ENCODE data around the gene EPS15.
A peak's percentile ranks its signal among the peaks of the same experiment; 100 is the strongest.

EPS15 gene

GRCh38 chr1:51372561-51372960 is 146.5 kb downstream of the EPS15 start:
- DNase-seq: no peak

- no peak for DNase-seq
Observed at GRCh38 chr1:51369171-51369570, 149.9 kb downstream of the EPS15 start.

GRCh38 chr1:51365774-51366173 is 153.3 kb downstream of the EPS15 start:
- DNase-seq: no peak

GRCh38 chr1:51359879-51360278 is 159.2 kb downstream of the EPS15 start:
- DNase-seq: no peak

- DNase-seq: no peak
Observed at GRCh38 chr1:51355382-51355781, 163.7 kb downstream of the EPS15 start.

- DNase-seq: no peak
Observed at GRCh38 chr1:51354416-51354815, 164.7 kb downstream of the EPS15 start.

GRCh38 chr1:51351907-51352306 is 167.2 kb downstream of the EPS15 start:
- no peak for DNase-seq

- DNase-seq: no peak
Observed at GRCh38 chr1:51349862-51350261, 169.2 kb downstream of the EPS15 start.

- DNase-seq: no peak
Observed at GRCh38 chr1:51348147-51348527, 170.9 kb downstream of the EPS15 start.

GRCh38 chr1:51347398-51348146 is 171.5 kb downstream of the EPS15 start:
- no peak for DNase-seq

GRCh38 chr1:51346086-51346942 is 172.8 kb downstream of the EPS15 start:
- no peak for DNase-seq

GRCh38 chr1:51345300-51345687 is 173.8 kb downstream of the EPS15 start:
- no peak for DNase-seq

GRCh38 chr1:51344602-51345299 is 174.3 kb downstream of the EPS15 start:
- peak; percentile 34 for DNase-seq

GRCh38 chr1:51344276-51344601 is 174.8 kb downstream of the EPS15 start:
- no peak for DNase-seq

GRCh38 chr1:51343624-51344023 is 175.4 kb downstream of the EPS15 start:
- DNase-seq: no peak

- no peak for DNase-seq
Observed at GRCh38 chr1:51342591-51343206, 176.4 kb downstream of the EPS15 start.

- DNase-seq: no peak
Observed at GRCh38 chr1:51341876-51342496, 177.1 kb downstream of the EPS15 start.

- DNase-seq: no peak
Observed at GRCh38 chr1:51340380-51340779, 178.7 kb downstream of the EPS15 start.

GRCh38 chr1:51336711-51337110 is 182.4 kb downstream of the EPS15 start:
- no peak for DNase-seq

GRCh38 chr1:51336004-51336403 is 183.1 kb downstream of the EPS15 start:
- no peak for DNase-seq

GRCh38 chr1:51331206-51332100 is 187.6 kb downstream of the EPS15 start:
- DNase-seq: peak; percentile 92
